Endometrial microvascular endothelial cells (primary cell): ENCODE results near the gene SYNDIG1. TPM values are rescaled to one million over a fixed set of nuclear protein-coding genes. Genes with fewer than 3 reads are reported as not detected.

ENCODE experiments used
- in situ Hi-C: cut with HindIII; loops from 2 replicates; pipeline ENCODE4 v1.10.0; 2017; ENCODE audit warnings: low sequenced_read_pairs, low pct_unique_long_range_greater_than_20kb; ENCODE audit errors: inconsistent ontology term
- total RNA-seq: library from RNA; depleted of rRNA; stranded (reverse); fragments of >200 nt; gene quantifications from one replicate; pipeline ENCODE4 v1.2.3, GENCODE V29; 2015; ENCODE audit errors: inconsistent ontology term

The SYNDIG1 gene
- total RNA-seq, 1 donor from 2014 or later, result not detected

GRCh38 chr20:24656391-24656790, 187.0 kb downstream of the SYNDIG1 start:
- in situ Hi-C loops, result no loop called here

DNA sequence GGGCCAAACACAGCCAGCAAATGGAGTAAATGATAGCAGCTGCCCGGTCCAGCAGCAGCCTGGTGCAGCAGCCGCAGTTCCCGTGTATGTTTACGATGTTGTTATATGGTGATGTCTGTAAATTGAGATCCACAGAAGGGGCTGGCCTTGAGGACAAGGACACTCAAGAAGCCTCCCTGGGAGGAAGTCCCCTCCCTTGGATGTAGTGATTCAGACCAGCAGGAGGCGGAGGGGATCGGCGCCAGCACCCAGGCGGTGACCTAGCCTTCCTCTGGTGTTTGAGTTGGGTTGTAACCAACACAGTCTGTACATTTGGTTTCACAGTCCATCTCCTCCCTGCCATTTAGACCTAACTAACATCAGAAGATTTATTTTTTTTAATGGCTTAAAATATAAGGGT, 187.8 kb downstream of the SYNDIG1 start:
- in situ Hi-C loops, result no loop called here

- in situ Hi-C loops, result no loop called here
Measured at GRCh38 chr20:24657878-24658620, 188.6 kb downstream of the SYNDIG1 start.

GRCh38 chr20:24658920-24659660, 189.7 kb downstream of the SYNDIG1 start:
- in situ Hi-C loops, result no loop called here

GRCh38 chr20:24659835-24660234, 190.4 kb downstream of the SYNDIG1 start:
- in situ Hi-C loops, result no loop called here

GRCh38 chr20:24660651-24661050, 191.2 kb downstream of the SYNDIG1 start:
- in situ Hi-C loops, result no loop called here

- in situ Hi-C loops, result no loop called here
Measured at GRCh38 chr20:24661255-24661654, 191.8 kb downstream of the SYNDIG1 start.

GRCh38 chr20:24662322-24662721, 192.9 kb downstream of the SYNDIG1 start:
- in situ Hi-C loops, result no loop called here

DNA sequence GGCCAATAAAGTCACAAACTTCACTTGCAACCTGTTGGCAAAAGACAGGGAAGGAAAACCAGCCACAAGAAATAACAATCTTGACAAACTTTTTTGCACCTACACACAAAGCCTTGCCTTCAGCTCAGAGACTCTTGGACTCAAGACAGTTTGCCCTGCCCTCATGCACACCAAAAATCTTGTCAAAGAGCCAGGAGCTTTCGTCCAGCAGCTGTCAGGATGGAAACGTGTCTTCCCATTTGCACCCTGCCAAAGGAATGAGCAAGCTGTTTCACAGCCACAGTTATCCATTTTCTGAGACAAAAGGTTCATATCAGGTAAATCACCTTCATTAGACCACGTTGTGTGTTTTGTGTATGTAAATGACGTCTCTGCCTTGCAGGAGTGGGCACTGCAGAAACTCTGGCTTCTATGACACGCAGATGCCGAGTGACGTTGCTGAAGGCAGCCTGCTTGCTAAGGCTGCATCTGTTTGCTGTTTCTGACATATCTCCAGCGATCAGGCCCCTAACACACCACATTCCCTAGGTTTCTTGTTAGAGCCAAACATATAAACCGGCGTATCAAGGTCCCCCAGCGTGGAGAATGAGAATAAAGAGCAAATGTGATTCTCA, 193.4 kb downstream of the SYNDIG1 start:
- in situ Hi-C loops, result no loop called here

DNA sequence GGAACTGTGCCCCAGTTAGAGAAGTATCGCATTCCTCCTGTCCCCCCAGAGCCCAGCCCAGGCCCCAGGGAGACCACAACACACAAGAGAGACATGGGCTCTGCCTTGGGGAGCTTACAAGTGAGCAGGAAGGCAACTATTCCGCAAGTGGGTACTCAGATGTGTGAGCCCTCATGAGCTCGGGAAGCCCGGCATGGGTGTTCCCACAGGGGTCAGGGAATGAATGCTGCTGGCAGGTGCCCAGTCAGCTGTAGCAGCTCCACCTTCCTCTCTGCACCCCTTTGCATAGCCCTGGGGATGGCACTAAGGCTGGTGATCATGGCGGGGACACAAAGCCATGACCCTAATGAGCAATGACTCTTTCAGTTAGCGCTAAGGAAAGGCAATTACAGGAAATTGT, 194.1 kb downstream of the SYNDIG1 start:
- in situ Hi-C loops, result no loop called here

GRCh38 chr20:24664266-24664986, 195.0 kb downstream of the SYNDIG1 start:
- in situ Hi-C loops, result no loop called here

DNA sequence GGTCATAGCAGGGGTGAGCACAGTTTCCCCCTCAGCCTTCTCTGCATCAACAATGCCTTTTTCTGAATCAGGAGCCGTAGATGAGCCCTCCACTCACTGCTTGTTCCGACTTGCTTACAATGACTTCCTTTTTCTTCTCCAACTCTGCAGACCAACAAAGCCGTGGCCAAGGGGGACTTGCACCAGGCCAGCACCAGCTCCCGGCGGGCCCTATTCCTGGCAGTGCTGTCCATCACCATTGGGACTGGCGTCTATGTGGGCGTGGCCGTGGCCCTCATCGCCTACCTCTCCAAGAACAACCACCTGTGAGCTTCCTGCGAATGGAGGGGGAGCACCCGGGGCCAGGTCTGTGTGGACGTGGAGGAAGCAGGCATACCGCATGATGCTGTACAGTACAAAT, 195.8 kb downstream of the SYNDIG1 start:
- in situ Hi-C loops, result no loop called here

GRCh38 chr20:24665741-24666191, 196.3 kb downstream of the SYNDIG1 start:
- in situ Hi-C loops, result no loop called here

- in situ Hi-C loops, result no loop called here
Measured at GRCh38 chr20:24667689-24668383, 198.4 kb downstream of the SYNDIG1 start.

DNA sequence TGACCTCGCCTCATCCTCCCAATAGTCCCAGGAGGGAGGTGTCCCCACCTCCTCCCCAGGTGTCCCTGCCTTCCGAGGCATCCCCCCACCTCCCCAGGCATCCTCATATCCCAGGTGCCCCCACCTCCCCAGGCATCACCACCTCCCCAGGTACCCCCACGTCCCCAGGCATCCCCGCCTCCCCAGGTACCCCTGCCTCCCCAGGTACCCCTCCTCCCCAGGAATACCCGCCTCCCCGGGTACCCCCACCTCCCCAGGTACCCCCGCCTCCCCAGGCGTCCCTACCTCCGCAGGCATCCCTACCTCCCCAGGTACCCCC, 198.9 kb downstream of the SYNDIG1 start:
- in situ Hi-C loops, result no loop called here

DNA sequence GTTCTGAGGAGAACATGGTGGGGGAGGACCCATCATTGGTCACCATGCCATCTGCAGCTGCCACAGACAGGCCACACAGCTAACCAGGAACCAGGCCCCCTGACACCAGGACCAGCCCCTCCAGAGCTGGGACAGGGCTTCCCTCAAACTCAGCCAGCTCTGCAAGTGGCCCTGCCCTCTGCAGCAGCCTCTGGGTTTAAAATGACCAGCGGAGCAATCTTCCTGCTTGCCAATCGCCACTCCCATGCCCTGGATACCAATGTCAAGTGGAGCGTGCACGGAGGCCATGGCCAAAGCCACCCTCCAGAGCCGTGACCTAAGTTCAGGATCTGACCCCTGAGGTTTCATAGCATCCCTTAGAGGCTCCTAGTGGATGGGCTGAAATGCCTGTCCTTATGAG, 199.4 kb downstream of the SYNDIG1 start:
- in situ Hi-C loops, result no loop called here

DNA sequence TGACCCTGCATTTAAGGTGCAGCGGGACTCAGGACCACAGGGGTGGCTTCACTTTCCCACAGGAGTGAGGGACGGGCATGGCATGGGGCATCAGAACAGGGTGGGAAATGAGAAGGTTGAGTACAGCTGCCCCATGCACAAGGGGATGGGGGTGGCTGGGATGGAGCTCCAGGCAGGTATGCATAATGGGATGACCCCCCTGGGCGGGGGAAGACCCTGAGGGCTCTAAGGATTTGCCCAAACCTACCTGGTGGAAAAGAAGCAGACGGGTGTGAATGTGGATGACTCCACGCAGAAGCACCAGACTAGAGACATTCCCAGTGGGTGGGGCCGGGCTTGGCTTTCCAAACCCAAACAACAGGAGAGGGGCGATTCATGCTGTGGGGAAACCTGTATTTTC, 200.3 kb downstream of the SYNDIG1 start:
- in situ Hi-C loops, result no loop called here

GRCh38 chr20:24670341-24670872, 201.0 kb downstream of the SYNDIG1 start:
- in situ Hi-C loops, result no loop called here

DNA sequence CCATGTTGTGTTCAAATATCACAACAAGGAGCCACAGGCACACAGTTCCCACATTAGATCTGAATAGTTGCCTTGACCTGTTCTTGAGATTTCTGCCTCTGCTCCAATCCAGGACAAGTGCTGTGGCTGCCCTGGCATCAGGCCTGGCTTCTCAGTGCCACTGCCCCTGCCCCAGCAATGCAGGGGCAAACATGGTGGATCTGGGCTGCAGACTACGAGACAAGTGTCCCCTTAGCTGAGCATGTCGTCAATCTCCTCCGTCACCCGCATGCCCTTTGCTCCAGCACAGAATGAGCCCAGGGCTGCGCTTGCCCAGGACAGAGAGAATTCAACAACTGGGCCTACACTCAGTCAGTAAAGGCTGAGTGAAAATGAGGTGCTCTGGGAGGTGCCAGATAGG, 201.6 kb downstream of the SYNDIG1 start:
- in situ Hi-C loops, result no loop called here
